G401.6 (cell line): Measurements from ENCODE around the gene CES2.
"Not testable (repeated sequence)": the region's sequence is repeated elsewhere in the genome, so short reads cannot be mapped to it uniquely, and the experiment has no call there.

ENCODE experiments used
- FAIRE-seq: peaks from 2 replicates; lab custom pipeline; 2012; peaks lifted over from hg19 to GRCh38; lab: Jason Lieb, UNC

Gene CES2

DNA sequence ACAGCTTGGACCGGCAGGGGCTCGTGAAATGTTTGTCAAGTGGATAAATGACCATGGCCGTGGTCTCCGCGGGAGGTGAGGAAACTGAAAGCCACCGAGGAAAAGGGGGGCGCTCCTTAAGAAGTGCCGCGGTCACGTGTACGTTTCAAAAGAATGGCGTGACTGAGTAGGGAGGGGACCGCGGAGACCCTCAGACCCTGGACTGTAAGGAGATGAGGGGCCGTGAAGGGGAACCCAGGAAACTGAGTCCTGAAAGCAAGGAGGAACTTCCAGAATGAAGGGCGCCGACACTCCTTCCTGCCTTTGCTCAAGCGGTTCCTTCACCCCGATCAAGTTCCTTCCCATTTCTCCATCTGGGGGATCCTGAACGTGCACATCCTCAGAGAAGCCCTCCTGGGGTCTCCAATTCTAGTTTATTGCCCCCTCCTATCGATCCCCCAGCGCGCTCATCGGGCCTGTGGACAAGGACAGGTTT lies 440 bp upstream of the CES2 start:
- not testable (repeated sequence) for FAIRE-seq

- FAIRE-seq = no peak
Measured at GRCh38 chr16:66936462-66936861, 1.1 kb downstream of the CES2 start.

GRCh38 chr16:66936889-66937554 lies 1.7 kb downstream of the CES2 start:
- no peak for FAIRE-seq

DNA sequence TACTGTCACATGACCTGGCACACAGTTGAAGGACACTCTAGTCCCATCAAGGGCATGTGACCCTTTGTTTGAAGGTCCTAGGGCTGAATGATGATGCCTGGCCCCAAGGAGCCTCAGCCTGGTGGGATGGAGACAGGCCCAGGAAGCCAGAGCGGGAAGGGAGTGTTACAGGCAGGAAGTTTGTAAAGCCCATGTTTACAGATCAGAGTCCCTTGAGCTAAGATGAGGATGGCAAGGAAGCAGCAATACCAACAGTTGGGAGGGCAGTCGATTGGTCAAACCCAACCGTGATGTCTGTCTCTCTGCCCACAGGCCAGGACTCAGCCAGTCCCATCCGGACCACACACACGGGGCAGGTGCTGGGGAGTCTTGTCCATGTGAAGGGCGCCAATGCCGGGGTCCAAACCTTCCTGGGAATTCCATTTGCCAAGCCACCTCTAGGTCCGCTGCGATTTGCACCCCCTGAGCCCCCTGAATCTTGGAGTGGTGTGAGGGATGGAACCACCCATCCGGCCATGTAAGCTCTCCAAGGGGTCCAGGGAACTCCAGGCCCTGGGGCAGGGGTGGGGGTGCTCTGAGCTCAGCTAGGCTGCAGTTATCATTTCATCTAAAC lies 2.5 kb downstream of the CES2 start:
- no peak for FAIRE-seq

- no peak for FAIRE-seq
Measured at GRCh38 chr16:66939366-66939765, 4.0 kb downstream of the CES2 start.

DNA sequence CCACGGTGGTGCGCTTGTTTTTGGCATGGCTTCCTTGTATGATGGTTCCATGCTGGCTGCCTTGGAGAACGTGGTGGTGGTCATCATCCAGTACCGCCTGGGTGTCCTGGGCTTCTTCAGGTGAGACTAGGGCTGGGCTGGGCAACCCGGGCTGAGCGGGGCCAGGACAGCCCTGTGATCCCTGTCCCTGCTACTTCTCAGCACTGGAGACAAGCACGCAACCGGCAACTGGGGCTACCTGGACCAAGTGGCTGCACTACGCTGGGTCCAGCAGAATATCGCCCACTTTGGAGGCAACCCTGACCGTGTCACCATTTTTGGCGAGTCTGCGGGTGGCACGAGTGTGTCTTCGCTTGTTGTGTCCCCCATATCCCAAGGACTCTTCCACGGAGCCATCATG lies 4.9 kb downstream of the CES2 start:
- FAIRE-seq = no peak

DNA sequence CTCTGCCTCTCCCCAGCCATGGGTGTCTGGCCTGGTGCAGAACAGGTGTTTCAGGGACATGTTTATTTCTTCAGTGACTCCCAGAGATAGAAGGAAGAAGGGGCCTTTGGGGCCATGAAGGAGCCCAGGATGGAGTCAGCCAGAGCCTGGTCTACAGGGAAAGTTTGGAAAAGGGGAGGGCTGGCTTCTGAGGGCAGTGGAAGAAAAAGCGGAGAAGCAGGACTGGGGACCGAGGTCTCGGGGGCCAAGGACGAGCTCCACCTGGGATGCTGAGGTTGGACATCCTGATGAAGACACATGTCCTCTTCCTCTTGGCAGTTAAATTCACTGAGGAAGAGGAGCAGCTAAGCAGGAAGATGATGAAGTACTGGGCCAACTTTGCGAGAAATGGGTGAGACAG lies 7.7 kb downstream of the CES2 start:
- no peak for FAIRE-seq

DNA sequence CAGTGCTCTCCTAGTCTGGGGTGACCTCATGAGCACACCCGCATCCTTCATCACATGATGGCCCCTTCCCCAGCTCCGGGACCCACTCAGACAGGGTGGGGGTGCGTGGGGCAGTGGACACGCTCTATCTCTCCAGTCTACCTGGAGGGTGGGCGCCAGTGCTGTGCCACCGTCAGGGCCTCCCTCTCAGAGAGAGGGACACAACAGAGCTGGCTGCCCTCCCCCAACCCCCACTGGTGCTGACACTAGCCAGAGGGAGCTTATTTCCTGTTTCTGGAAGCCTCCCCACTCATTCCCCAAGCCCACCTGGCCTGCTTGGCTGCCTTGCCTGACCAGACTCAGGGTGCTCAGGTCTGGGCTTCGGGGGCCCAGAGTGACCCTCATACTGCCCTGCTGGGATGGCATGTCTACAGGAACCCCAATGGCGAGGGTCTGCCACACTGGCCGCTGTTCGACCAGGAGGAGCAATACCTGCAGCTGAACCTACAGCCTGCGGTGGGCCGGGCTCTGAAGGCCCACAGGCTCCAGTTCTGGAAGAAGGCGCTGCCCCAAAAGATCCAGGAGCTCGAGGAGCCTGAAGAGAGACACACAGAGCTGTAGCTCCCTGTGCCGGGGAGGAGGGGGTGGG lies 8.2 kb downstream of the CES2 start:
- FAIRE-seq = no peak

DNA sequence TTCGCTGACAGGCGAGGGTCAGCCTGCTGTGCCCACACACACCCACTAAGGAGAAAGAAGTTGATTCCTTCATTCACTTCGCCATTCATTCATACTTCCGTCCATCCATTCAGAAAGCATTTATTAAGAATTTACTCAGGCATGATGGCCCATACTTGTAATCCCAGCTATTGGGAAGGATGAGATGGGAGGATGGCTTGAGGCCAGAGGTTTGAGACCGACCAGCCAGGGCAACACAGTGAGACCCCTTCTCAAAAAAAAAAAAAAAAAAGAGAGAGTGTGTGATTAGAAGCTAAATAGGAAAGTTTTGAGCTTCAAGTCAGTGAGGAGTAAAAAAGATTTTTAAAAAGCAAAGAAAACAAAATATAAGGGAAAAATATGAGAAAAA lies 8.7 kb downstream of the CES2 start:
- FAIRE-seq = no peak

DNA sequence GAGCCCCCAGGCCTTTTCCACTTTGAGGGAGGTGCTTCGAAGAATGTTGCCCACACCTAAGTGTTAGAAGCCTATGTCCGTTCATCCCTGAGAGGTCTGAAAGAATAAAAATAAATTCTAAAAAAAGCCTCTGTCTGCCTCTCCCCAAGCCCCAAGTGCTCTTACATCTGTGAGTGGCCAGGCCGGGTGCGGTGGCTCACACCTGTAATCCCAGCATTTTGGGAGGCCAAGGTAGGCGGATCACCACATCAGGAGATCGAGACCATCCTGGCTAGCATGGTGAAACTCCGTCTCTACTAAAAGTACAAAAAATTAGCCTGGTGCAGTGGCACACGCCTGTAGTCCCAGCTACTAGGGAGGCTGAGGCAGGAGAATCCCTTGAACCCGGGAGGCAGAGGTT lies 9.7 kb downstream of the CES2 start:
- not testable (repeated sequence) for FAIRE-seq

- no peak for FAIRE-seq
Measured at GRCh38 chr16:66945939-66946338, 10.6 kb downstream of the CES2 start.

GRCh38 chr16:66946541-66946940 lies 11.2 kb downstream of the CES2 start:
- FAIRE-seq = no peak

- no peak for FAIRE-seq
Measured at GRCh38 chr16:66946974-66947301, 11.6 kb downstream of the CES2 start.

DNA sequence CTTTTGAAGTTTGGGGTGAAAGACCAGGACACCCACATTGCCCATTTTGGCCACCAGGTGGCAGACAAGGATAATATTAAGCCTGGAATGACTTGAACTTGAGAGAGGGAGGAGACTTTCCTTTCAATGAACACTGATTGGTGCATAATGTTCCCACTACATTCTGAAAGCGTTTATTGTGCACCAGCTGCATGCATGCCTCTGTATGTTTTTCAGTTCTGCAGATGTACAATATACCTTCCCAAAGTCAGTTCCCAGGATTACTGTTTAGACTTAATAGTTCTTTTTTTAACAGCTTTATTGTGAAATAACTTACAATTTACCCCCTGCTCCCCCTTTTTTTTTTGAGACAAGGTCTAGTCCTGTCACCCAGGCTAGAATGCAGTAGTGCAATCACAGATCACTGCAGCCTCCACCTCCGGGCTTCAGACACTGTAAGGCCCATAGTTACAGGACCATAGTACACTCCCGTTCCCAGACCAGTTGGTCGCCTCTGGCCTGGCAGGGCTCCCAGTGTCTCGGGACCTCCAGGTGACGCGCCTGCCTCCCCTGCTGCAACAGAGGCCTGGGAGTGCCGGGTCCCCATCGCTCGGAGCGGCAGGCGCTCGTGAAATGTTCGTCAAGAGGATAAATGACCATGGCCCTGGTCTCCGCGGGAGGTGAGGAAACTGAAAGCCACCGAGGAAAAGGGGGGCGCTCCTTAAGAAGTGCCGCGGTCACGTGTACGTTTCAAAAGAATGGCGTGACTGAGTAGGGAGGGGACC lies 12.2 kb downstream of the CES2 start:
- peak; percentile 93 for FAIRE-seq

- no peak for FAIRE-seq
Measured at GRCh38 chr16:66948134-66948836, 13.0 kb downstream of the CES2 start.

DNA sequence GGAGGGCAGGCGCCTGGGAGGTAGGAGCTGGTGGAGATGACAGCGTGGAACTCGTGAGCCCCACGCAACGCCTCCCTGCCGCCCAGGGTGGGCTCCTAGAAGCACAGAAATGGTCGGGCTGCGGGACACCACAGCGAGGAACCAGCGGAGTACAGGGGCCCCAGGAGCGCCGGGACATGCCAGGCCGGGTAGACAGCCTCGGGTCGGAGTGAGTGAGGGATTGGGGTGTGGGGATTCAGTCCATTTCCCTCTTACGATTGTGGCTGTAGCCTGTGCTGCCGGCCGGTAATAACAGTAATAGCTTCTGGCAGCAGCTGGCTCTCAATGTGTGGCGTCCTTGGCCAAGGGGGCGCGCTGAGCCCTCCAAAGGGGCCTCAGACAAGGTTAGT lies 13.5 kb downstream of the CES2 start:
- no peak for FAIRE-seq

- no peak for FAIRE-seq
Measured at GRCh38 chr16:66949472-66949871, 14.2 kb downstream of the CES2 start.

- FAIRE-seq = no peak
Measured at GRCh38 chr16:66950437-66950836, 15.1 kb downstream of the CES2 start.

DNA sequence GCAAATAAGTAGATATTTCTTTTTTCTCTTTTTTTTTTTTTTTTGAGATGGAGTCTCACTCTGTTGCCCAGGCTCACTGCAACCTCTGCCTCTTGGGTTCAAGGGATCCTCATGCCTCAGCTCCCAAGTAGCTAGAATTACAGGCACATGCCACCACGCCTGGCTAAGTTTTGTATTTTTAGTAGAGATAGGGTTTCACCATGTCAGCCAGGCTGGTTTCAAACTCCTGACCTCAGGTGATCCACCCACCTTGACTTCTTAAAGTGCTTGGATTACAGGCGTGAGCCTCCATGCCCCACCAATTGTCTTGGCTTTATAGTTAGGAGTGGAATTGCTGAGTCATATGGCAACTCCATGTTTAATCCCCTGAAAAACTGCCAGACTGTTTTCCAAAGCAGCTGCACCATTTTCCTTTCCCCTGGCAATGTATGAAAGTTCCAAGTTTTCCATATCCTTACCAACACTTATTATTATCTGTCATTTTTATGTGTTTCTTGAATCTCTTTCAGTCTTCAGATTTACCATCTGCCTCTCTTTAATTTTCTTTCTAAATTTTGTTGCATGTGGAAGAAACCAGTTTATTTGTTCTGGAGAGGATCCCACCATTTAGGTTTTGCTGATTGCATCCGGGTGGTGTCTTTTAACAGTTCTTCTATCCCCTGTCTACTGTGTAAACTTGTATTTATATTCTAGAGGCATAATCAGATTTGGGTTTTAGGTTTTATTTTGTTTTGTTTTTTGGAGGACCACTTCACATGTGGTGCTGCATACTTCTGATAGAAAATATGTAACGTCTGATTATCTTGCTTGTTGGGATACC lies 15.9 kb downstream of the CES2 start:
- FAIRE-seq = no peak

GRCh38 chr16:66952430-66953110 lies 17.3 kb downstream of the CES2 start:
- FAIRE-seq = no peak

GRCh38 chr16:66953462-66954096 lies 18.3 kb downstream of the CES2 start:
- FAIRE-seq = no peak
